B cell (primary cell): ENCODE data around the gene PDS5A. TPM values are rescaled to one million over a fixed set of nuclear protein-coding genes. Genes with fewer than 3 reads are reported as not detected.

ENCODE experiments used
- ATAC-seq: fragments of 200-7000 bp; cut with Tn5 transposase; one replicate; pipeline ENCODE4 v1.10.0; 2021; ENCODE audit warnings: low read depth, mild to moderate bottlenecking, moderate number of reproducible peaks, moderate library complexity
- CTCF ChIA-PET: fragments of 350-600 bp; sonication (Branson Sonifier 250); formaldehyde crosslinking; loops from one replicate; lab custom pipeline; 2021; ENCODE audit warnings: antibody characterized with exemption, inconsistent platforms; lab: Charles Lee
- POLR2A ChIA-PET: fragments of 350-600 bp; sonication (Branson Sonifier 250); formaldehyde crosslinking; loops from one replicate; lab custom pipeline; 2021; ENCODE audit warnings: antibody characterized with exemption; lab: Charles Lee
- DNase-seq: peaks from one replicate; pipeline ENCODE4 v3.0.0; 2013
- H2AFZ ChIP-seq: 2 replicates; pipeline ENCODE4 v1.6.1; 2012; ENCODE audit warnings: mild to moderate bottlenecking, low read depth, low read length; ENCODE audit not compliant: insufficient read depth, poor library complexity, severe bottlenecking
- H3K27ac ChIP-seq, 2 donors: 1 replicate in 1 of 2; 2 replicates in 1 of 2; pipeline ENCODE4 v1.5.1; 2012 to 2013; ENCODE audit warnings: low read length in 2 of 2, mild to moderate bottlenecking in 2 of 2, moderate library complexity in 1 of 2
- H3K27me3 ChIP-seq, 4 experiments: fragments of 200-600 bp in 1 of 4; sonication (generic) in 1 of 4; replicated peaks in 1 of 4; 1 replicate in 2 of 4; 2 replicates in 2 of 4; pipeline versions ENCODE4 v1.6.1 to v1.7.0; 2013 to 2016; ENCODE audit warnings: low read length in 3 of 4, mild to moderate bottlenecking in 2 of 4, mixed read lengths in 1 of 4, moderate library complexity in 1 of 4; ENCODE audit not compliant: insufficient read depth in 4 of 4, control insufficient read depth in 3 of 4; ENCODE audit errors: control extremely low read depth in 1 of 4
- H3K36me3 ChIP-seq, 2 experiments: replicated peaks in 1 of 2; 1 replicate in 1 of 2; 2 replicates in 1 of 2; pipeline versions ENCODE4 v1.6.1 to v1.7.1; 2013; ENCODE audit warnings: low read length in 1 of 2; ENCODE audit not compliant: insufficient read depth in 2 of 2, control insufficient read depth in 1 of 2; ENCODE audit errors: control extremely low read depth in 1 of 2, extremely low read depth in 1 of 2
- H3K4me1 ChIP-seq, 2 donors: fragments of 200-600 bp in 1 of 2; sonication (generic) in 1 of 2; 1 replicate in 1 of 2; 2 replicates in 1 of 2; pipeline versions ENCODE4 v1.5.1 to v1.6.1; 2013 to 2017; ENCODE audit warnings: low read length in 2 of 2; ENCODE audit not compliant: control insufficient read depth in 2 of 2, insufficient read depth in 2 of 2
- H3K4me2 ChIP-seq: replicated peaks from 2 replicates; pipeline ENCODE3; 2012; ENCODE audit warnings: mild to moderate bottlenecking, low read depth, low read length; ENCODE audit not compliant: poor library complexity, severe bottlenecking
- H3K4me3 ChIP-seq, 5 experiments: fragments of 200-600 bp in 1 of 5; sonication (generic) in 1 of 5; 1 replicate in 3 of 5; 2 replicates in 2 of 5; pipeline versions ENCODE4 v1.5.1 to v1.7.0; 2011 to 2016; ENCODE audit warnings: low read length in 4 of 5, mild to moderate bottlenecking in 4 of 5, low read depth in 2 of 5, control low read depth in 1 of 5, moderate library complexity in 1 of 5; ENCODE audit not compliant: insufficient read depth in 1 of 5; ENCODE audit errors: control extremely low read depth in 1 of 5, extremely low read depth in 1 of 5
- H3K79me2 ChIP-seq: fragments of 200-600 bp; sonication (generic); one replicate; pipeline ENCODE4 v1.6.0; 2016; ENCODE audit warnings: low read length; ENCODE audit not compliant: control insufficient read depth, insufficient read depth
- H3K9ac ChIP-seq: fragments of 200-600 bp; sonication (generic); 2 replicates; pipeline ENCODE4 v1.6.1; 2017; ENCODE audit warnings: mild to moderate bottlenecking, low read length, moderate library complexity
- H3K9me3 ChIP-seq, 3 donors: one replicate each; pipeline versions ENCODE4 v1.6.1 to v1.7.1; 2013; ENCODE audit warnings: low read length in 2 of 3; ENCODE audit not compliant: control insufficient read depth in 2 of 3, insufficient read depth in 1 of 3; ENCODE audit errors: control extremely low read depth in 1 of 3
- H4K20me1 ChIP-seq: 2 replicates; pipeline ENCODE4 v1.6.0; 2012; ENCODE audit warnings: mild to moderate bottlenecking, low read length; ENCODE audit not compliant: insufficient read depth, control insufficient read depth, poor library complexity, severe bottlenecking
- H3K27ac Mint-ChIP-seq: one replicate; pipeline ENCODE4 v1.8.0; 2021; ENCODE audit warnings: mixed read lengths
- H3K27me3 Mint-ChIP-seq: one replicate; pipeline ENCODE4 v1.8.0; 2021; ENCODE audit warnings: mixed read lengths
- H3K4me1 Mint-ChIP-seq: one replicate; pipeline ENCODE4 v1.8.0; 2021; ENCODE audit warnings: mixed read lengths
- H3K4me3 Mint-ChIP-seq: one replicate; pipeline ENCODE4 v1.8.0; 2021; ENCODE audit warnings: mixed read lengths
- H3K9me3 Mint-ChIP-seq: one replicate; pipeline ENCODE4 v1.8.0; 2022; ENCODE audit warnings: mixed read lengths; ENCODE audit not compliant: insufficient read depth
- CTCF ChIP-seq: fragments of 200-600 bp; IDR thresholded peaks from one replicate; pipeline ENCODE4 v1.8.0; 2022; ENCODE audit warnings: antibody characterized with exemption, mild to moderate bottlenecking
- EZH2 ChIP-seq: IDR thresholded peaks from 2 replicates; pipeline ENCODE4 v1.6.1; 2012; ENCODE audit warnings: borderline replicate concordance, low read depth, mild to moderate bottlenecking, moderate library complexity, low read length; ENCODE audit not compliant: insufficient read depth, poor library complexity, severe bottlenecking
- WGBS: methylation state at CpG from one replicate; pipeline ENCODE4 v1.1.5; 2013; ENCODE audit warnings: missing lambda C conversion rate; ENCODE audit not compliant: insufficient coverage; 5-methylcytosine and 5-hydroxymethylcytosine counted together
- intact Hi-C: fragments of 100-400 bp; cut with micrococcal nuclease; formaldehyde crosslinking; loops from one replicate; pipeline ENCODE4 v1.10.0; 2022
- polyA plus RNA-seq: library from polyadenylated mRNA; depleted of rRNA; stranded (reverse); fragments of >200 nt; gene quantifications from 2 replicates; pipeline ENCODE4 v1.2.3, GENCODE V29; 2012
- total RNA-seq, 2 donors: library from RNA; stranded (reverse); fragments of 120-200 nt in 1 of 2; gene quantifications; 1 replicate in 1 of 2; 2 replicates in 1 of 2; pipeline versions ENCODE4 v1.2.3 to v1.2.4, GENCODE V29; 2013 to 2022

PDS5A gene
- total and polyA plus RNA-seq, 2 donors (not counting 1 experiment from before 2014, with no cell fraction given), result 19.4 to 111 TPM

GRCh38 chr4:39900966-39901365 lies 76.7 kb downstream of the PDS5A start:
- Histone ChIP-seq H2AFZ (no peak overlapping the region), H4K20me1 (no peaks in the 10 kb centered on the region), H3K4me1 (no peaks in the 10 kb centered on the region), H3K36me3 (peaks cover 3 to 66% of the 10 kb centered on the region in 2 experiments), H3K9me3 (no peaks in the 10 kb centered on the region), H3K27ac (no peak overlapping the region), H3K9ac (no peak overlapping the region), H3K79me2 (peaks cover 13% of the 10 kb centered on the region), H3K27me3 (no peaks in the 10 kb centered on the region), H3K4me2 (no peak overlapping the region), H3K4me3 (no peak overlapping the region)
- no peak overlapping the region for H3K4me3 Mint-ChIP-seq
- WGBS, result no CpG with 5 or more reads among the region's 2 CpGs
- intact Hi-C loops, result no loop called here
- DNase-seq (no peak), ATAC-seq (no peak)
- H3K4me1 Mint-ChIP-seq, result no peaks in the 10 kb centered on the region
- TF ChIP-seq EZH2 (no peak), CTCF (no peak)
- CTCF ChIA-PET, result interaction anchor here (0.9 kb wide), 1 partner anchor 61 kb away, joined by 3 read pairs; no protein-coding TSS in a partner anchor
- POLR2A ChIA-PET, result no interaction called here
- H3K27me3 Mint-ChIP-seq, result no peaks in the 10 kb centered on the region
- no peak overlapping the region for H3K27ac Mint-ChIP-seq
- H3K9me3 Mint-ChIP-seq, result no peaks in the 10 kb centered on the region

GRCh38 chr4:39899291-39899690 lies 78.4 kb downstream of the PDS5A start:
- Histone ChIP-seq H2AFZ (no peak overlapping the region), H3K4me1 (no peaks in the 10 kb centered on the region), H3K9me3 (no peaks in the 10 kb centered on the region), H3K36me3 (peaks cover 3 to 72% of the 10 kb centered on the region in 2 experiments), H3K27ac (no peak overlapping the region), H4K20me1 (no peaks in the 10 kb centered on the region), H3K27me3 (no peaks in the 10 kb centered on the region), H3K79me2 (peaks cover 3% of the 10 kb centered on the region), H3K4me2 (no peak overlapping the region), H3K4me3 (no peak overlapping the region), H3K9ac (no peak overlapping the region)
- Mint-ChIP-seq H3K4me3 (no peak overlapping the region), H3K9me3 (no peaks in the 10 kb centered on the region), H3K4me1 (no peaks in the 10 kb centered on the region), H3K27me3 (no peaks in the 10 kb centered on the region), H3K27ac (no peak overlapping the region)
- ChIA-PET CTCF (interaction anchor here (1.0 kb wide), 1 partner anchor 430 kb away, joined by 4 read pairs; no protein-coding TSS in a partner anchor), POLR2A (no interaction called here)
- intact Hi-C loops, result no loop called here
- DNase-seq (no peak), ATAC-seq (no peak)
- WGBS, result 85% methylated on average over 2 of the region's 3 CpGs
- TF ChIP-seq CTCF (no peak), EZH2 (no peak)
